ENCODE measurements around the gene ANO10.
"Not testable (repeated sequence)": the region's sequence is repeated elsewhere in the genome, so short reads cannot be mapped to it uniquely, and the experiment has no call there.

ANO10 gene

GRCh38 chr3:43624619-43625305, 3.0 kb upstream of the ANO10 start:
- DNase-seq: no peak

- peak in 2 of 4 experiments; percentile 22 to 30 for DNase-seq
Measured at GRCh38 chr3:43620831-43621655, 768 bp downstream of the ANO10 start.

- DNase-seq: no peak
Measured at GRCh38 chr3:43619588-43619987, 2.2 kb downstream of the ANO10 start.

GRCh38 chr3:43618142-43618541, 3.7 kb downstream of the ANO10 start:
- DNase-seq: no peak

GRCh38 chr3:43616034-43616433, 5.8 kb downstream of the ANO10 start:
- no peak for DNase-seq

- no peak for DNase-seq
Measured at GRCh38 chr3:43615133-43615532, 6.7 kb downstream of the ANO10 start.

- no peak for DNase-seq
Measured at GRCh38 chr3:43613976-43614375, 7.8 kb downstream of the ANO10 start.

- DNase-seq: no peak
Measured at GRCh38 chr3:43612419-43612818, 9.4 kb downstream of the ANO10 start.

GRCh38 chr3:43609406-43609805, 12.4 kb downstream of the ANO10 start:
- DNase-seq: no peak

- DNase-seq: peak in 3 of 4 experiments; percentile 17 to 40 (median 34)
Measured at GRCh38 chr3:43608751-43609150, 13.1 kb downstream of the ANO10 start.

GRCh38 chr3:43606284-43606683, 15.5 kb downstream of the ANO10 start:
- DNase-seq: no peak

- not testable (repeated sequence) for DNase-seq
Measured at GRCh38 chr3:43599959-43600358, 21.9 kb downstream of the ANO10 start.

GRCh38 chr3:43597961-43598360, 23.9 kb downstream of the ANO10 start:
- DNase-seq: peak in 1 of 4 experiments; percentile 13

GRCh38 chr3:43596178-43596577, 25.6 kb downstream of the ANO10 start:
- DNase-seq: not testable (repeated sequence)

GRCh38 chr3:43595280-43595679, 26.5 kb downstream of the ANO10 start:
- DNase-seq: not testable (repeated sequence)

- DNase-seq: not testable (repeated sequence)
Measured at GRCh38 chr3:43593588-43593987, 28.2 kb downstream of the ANO10 start.

GRCh38 chr3:43591866-43592265, 29.9 kb downstream of the ANO10 start:
- not testable (repeated sequence) for DNase-seq

- no peak for DNase-seq
Measured at GRCh38 chr3:43587303-43587702, 34.5 kb downstream of the ANO10 start.

GRCh38 chr3:43584043-43584826, 37.6 kb downstream of the ANO10 start:
- no peak for DNase-seq

- no peak for DNase-seq
Measured at GRCh38 chr3:43583481-43583880, 38.3 kb downstream of the ANO10 start.

GRCh38 chr3:43582866-43583265, 38.9 kb downstream of the ANO10 start:
- peak in 2 of 4 experiments; percentile 38 to 43 for DNase-seq

GRCh38 chr3:43581343-43581742, 40.5 kb downstream of the ANO10 start:
- peak; percentile 8 to 56 (median 30) for DNase-seq

GRCh38 chr3:43580181-43580580, 41.6 kb downstream of the ANO10 start:
- DNase-seq: no peak

Measured in suppressor macrophage (primary cell).